NCI-H774 (cell line): ENCODE data around the gene SHANK3.
"Not testable (repeated sequence)": the region's sequence is repeated elsewhere in the genome, so short reads cannot be mapped to it uniquely, and the experiment has no call there.

Experiments used
- DNase-seq: peaks from one replicate; lab custom pipeline; 2025; lab: John Stamatoyannopoulos, UW

SHANK3 gene

GRCh38 chr22:50672471-50673230, at the start of gene SHANK3:
Gene SHANK3 (plus strand): TSS chr22:50672823.
- DNase-seq: no peak

GRCh38 chr22:50624347-50625130, 48.1 kb upstream of the SHANK3 start:
- no peak for DNase-seq

- DNase-seq: no peak
These were observed 47.5 kb upstream of the SHANK3 start for GRCh38 chr22:50625131-50625567.

GRCh38 chr22:50625568-50626313, 46.9 kb upstream of the SHANK3 start:
- DNase-seq: no peak

- DNase-seq: no peak
These were observed 46.2 kb upstream of the SHANK3 start for GRCh38 chr22:50626314-50626849.

GRCh38 chr22:50626850-50627641, 45.6 kb upstream of the SHANK3 start:
- DNase-seq: no peak

GRCh38 chr22:50627642-50628542, 44.7 kb upstream of the SHANK3 start, which contains the start of gene ARSA:
Gene ARSA (minus strand): TSS chr22:50628152. CDS start chr22:50627779, 373 bp downstream.
- peak; percentile 26 for DNase-seq

- no peak for DNase-seq
These were observed 44.0 kb upstream of the SHANK3 start for GRCh38 chr22:50628543-50629134.

GRCh38 chr22:50630376-50630775, 42.2 kb upstream of the SHANK3 start:
- no peak for DNase-seq

- no peak for DNase-seq
These were observed 39.5 kb upstream of the SHANK3 start for GRCh38 chr22:50633086-50633485.

GRCh38 chr22:50633771-50634170, 38.9 kb upstream of the SHANK3 start:
- no peak for DNase-seq

- DNase-seq: no peak
These were observed 37.0 kb upstream of the SHANK3 start for GRCh38 chr22:50635591-50635990.

GRCh38 chr22:50640296-50640695, 32.3 kb upstream of the SHANK3 start:
- DNase-seq: not testable (repeated sequence)

- DNase-seq: no peak
These were observed 31.6 kb upstream of the SHANK3 start for GRCh38 chr22:50640857-50641647.

GRCh38 chr22:50641696-50642607, 30.7 kb upstream of the SHANK3 start:
- DNase-seq: no peak

GRCh38 chr22:50643021-50643820, 29.4 kb upstream of the SHANK3 start:
- DNase-seq: not testable (repeated sequence)

GRCh38 chr22:50643821-50644101, 28.9 kb upstream of the SHANK3 start:
- not testable (repeated sequence) for DNase-seq
